HG03097 (cell line): ENCODE results near the gene GIMAP8.

Experiments used
- ATAC-seq: cut with Tn5 transposase; IDR thresholded peaks from one replicate; pipeline ENCODE4 v1.9.1; 2021; ENCODE audit not compliant: unreplicated experiment, low FRiP score

Gene GIMAP8

DNA sequence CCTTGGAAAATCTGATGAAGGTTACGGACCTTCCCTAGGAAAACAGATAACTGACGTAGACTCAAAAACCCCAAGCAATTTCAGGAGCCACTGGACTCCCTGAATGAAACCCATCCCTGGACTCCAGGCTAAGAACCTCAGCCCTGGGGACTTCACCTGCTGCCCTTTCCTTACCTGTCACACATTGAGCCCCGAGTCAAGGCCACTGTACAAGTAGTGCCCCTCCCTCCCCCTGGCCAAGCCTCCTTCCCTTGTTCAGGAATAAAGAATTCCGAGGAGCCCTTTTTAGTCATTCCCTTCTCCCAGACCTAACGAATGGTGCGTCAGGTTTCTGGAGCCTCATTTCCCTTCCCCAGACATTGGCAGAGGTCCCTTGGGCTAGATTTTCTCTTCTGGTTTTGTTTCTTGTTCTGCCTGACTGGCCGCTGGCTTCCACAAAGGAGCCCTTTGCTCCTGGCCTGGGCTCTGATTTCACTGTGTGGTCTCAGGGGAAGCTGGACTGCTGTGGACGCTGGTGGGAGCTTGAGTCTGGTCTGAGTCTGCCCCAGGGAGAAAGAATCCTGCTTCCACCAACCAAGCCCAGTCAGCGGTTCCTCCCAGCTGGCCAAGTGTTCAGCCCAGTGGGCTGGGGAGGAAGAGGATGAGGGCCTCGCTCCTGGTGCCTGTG lies 39.6 kb upstream of the GIMAP8 start:
- no peak for ATAC-seq

- no peak for ATAC-seq
Observed at GRCh38 chr7:150411606-150412005, 38.8 kb upstream of the GIMAP8 start.

GRCh38 chr7:150412016-150412415 lies 38.4 kb upstream of the GIMAP8 start:
- no peak for ATAC-seq

DNA sequence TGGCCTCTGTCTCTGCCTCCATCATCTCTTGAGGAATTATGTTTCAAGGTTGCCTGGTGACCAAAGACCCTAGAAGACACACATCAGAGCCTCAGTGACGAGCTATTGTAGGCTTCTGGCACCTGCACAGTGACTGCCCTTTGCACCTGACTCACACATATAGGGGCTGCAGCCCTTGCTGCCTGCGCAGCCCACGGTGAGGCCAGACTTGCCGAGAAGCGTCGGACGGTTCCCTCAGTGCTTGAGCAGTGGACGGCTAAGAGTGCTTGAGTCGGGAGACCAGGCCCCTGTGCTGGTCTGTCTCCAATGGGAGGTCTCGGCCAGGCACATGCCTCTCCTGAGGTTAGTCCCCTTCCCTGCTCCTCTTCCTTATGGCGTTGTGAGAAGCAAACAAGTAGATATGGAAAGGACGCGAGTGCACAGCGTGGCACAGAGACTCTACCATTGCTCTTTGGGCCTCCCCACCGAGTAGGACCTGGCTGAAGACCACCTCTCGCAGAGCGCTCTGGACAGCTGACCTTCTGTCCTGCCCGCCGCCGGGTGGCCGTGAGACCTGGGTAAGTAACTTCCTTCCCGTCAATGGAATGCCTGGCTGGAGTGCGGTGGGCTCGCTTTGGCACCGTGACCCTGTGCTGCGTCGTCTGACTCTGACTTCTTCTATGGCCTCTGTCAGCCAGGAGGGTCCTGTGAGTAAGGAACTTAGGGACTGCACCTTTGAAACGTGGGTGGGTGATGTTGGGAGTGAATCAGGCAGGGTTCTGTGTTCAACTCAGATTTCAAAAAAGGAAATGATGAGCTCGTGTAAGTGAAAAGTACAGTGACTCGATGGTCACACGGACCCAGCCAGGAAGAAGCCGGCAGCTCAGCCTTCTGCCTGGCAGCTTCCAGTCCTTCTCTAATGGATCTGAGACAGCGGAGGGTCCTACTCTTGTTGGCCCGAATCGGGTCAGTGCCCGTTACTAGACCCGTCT lies 37.6 kb upstream of the GIMAP8 start:
- ATAC-seq: no peak

DNA sequence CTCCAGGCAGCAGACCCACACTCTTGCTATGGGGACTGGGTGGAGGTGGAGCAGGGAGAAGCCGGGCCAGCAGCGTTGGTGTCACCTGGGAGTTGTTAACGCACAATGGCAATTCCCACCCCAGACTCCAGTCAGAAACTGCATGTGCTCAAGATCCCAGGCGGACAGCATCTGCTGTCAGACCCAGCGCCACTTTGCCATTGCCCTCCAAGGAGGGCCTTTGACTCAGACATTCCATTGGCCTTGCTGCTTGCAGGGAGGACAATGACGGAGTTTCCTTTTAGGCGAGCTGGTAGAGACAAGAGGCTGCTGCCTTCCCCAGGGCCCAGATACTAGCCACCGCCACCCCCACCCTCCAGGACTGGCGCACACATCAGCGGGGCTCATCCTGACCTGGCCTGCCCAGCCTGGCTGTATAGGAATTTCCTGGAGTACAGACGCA lies 36.8 kb upstream of the GIMAP8 start:
- no peak for ATAC-seq

GRCh38 chr7:150415161-150416153 lies 35.0 kb upstream of the GIMAP8 start:
- no peak for ATAC-seq

- ATAC-seq: no peak
Observed at GRCh38 chr7:150417239-150417638, 33.2 kb upstream of the GIMAP8 start.

DNA sequence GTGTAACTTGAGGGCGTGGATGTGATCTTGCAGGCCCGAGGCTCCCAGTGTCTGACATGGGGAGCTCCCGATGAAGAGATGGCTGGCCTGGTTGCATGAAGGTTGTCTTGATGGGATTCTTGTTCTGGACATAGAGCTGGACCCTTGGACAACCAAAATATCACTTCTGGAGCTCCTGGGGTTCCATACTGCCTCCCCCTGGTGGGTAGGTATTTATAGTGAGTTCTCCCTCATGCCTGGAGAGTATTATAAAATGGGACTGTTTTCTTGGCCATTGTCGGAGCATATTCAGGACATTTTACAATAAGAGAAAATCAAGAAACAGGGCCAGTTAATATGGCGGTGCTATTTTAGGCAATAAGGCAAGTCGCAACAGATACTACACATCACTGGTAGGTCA lies 32.6 kb upstream of the GIMAP8 start:
- no peak for ATAC-seq

DNA sequence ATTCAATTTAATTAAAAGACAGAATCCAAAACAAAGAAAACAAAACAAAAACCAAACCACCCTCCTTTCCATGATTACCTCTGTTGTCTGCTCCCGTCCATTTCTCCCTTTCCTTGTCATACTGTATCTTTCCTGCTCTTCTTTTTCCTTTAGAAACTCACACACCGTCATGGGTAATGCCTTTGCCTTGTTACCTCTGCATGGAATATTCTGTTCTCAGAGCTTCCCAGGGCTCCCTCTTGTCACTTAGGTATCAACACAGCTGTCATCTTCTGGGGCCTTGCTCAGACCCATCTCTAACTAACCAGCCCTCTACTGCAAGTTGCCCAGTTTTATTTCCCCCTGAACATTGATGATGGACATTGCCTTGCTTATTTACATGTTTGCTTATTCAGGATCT lies 30.2 kb upstream of the GIMAP8 start:
- ATAC-seq: no peak

GRCh38 chr7:150420987-150421674 lies 29.3 kb upstream of the GIMAP8 start:
- peak; percentile 98 for ATAC-seq

DNA sequence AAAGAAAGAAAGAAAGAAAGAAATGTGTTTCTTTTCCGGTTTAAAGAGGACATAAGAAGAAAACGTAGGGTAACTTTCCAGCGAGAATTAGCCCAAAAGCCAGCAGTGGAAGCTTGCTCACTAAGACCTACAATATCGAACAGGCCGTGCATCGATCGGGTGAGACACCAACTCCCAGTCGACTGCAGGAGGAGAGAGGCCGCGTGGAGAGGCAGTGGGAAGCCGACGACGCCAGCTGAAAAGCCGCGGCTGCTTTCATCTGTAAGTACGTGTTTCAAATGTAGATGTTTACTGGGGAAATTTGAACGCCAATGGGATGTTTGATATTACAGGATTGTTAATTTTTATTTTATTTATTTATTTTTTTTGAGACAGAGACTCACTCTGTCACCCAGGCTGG lies 28.6 kb upstream of the GIMAP8 start:
- ATAC-seq: no peak

GRCh38 chr7:150425670-150426069 lies 24.8 kb upstream of the GIMAP8 start:
- no peak for ATAC-seq

DNA sequence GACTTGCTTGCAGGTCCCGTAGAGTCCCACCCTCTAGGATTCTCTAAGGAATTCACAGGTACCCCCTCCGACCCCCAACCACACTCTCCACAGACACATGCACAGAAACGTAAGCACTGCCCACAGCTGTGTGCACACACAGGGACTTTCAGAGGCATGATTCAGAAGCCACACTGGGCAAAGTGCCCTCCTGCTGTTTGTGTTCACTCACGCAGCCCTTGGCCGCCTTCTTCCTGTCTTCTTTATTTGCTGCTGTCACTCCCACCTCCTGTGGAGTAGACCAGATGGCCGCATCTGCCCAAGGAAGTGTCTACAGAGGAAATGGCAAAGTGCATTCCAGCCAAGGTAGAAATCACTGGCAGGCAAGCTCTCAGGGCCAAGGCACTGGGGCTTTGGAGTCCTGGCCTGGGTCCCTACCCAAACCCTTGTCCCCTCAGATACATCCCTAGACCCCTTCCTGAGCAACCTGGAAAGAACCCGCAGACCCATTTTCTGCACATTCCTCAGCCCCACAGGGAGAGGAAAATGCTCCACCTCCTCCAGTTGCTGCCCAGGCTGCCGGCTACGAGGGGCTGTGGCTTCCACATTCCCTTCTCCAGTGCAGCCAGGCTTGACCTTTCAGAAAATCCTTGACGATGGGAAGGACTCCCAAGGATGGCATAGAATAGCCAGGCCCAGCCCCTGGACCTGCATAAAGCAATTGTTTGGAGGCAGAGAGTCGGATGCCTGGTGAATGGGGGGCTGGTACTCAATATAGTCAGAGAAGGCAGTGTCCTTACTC lies 21.6 kb upstream of the GIMAP8 start:
- ATAC-seq: peak; percentile 45

DNA sequence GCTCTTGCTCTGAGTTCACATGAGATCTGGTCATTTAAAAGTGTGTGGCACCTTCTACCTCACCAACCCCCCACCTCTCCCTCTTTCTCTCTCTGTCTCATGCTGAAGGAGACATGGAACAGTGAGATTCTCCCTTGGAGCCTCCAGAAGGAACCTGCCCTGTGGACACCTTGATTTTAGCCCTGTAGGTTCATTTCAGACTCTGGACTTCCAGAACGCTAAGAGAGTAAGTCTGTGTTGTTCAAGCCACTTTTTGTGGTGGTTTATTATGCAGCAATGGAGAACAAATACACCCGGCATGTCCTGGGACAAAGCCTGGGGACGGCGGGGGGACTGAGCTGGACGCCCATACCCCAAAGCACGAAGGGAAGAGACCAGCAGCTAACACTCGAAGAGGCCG lies 20.7 kb upstream of the GIMAP8 start:
- ATAC-seq: no peak

DNA sequence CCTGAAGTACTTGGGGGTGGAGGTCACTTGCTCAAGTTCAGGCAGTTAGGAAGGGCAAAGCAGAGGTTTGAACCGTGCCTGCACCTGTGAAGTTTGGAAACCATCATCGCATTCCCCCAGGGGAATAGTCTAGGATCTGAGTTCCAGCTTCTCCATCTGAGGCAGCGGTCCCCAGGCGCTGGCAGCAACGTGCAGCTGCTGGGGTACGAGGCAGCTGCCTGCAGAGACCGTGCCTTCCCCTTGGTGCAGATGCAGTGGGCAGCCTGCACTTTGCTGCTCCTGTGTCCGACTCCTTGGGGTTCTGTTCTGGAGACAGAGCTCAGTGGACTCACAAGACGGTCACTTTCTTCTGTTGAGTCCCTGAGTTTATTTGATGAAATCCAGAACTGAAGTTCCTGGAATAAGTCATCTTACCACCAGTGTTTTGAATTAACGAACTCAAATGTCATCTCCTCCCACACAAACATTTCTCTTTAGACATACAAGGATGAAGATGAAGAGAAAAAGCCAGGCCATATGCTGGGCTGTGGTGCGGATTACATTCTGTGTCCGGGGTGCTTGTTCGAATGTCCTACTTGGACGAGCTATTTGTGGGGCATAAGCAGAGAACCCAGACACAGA lies 19.9 kb upstream of the GIMAP8 start:
- ATAC-seq: no peak

- ATAC-seq: no peak
Observed at GRCh38 chr7:150431839-150432658, 18.4 kb upstream of the GIMAP8 start.

GRCh38 chr7:150432915-150433892 lies 17.2 kb upstream of the GIMAP8 start:
- ATAC-seq: peak; percentile 28
